ENCODE measurements around the gene C8G.

GRCh38 chr9:136972335-136972734, 27.3 kb downstream of the C8G start:
- no peak for TF ChIP-seq POLR2A (IDR thresholded peaks at IDR 0.05; ENCODE audit: low read depth, low read length)
- no peak for TF ChIP-seq TAF1 (IDR thresholded peaks at IDR 0.05; ENCODE audit: borderline replicate concordance, low read depth, low read length)
